ENCODE data around the gene SPATA32. TPM values are rescaled to one million over a fixed set of nuclear protein-coding genes. Genes with fewer than 3 reads are reported as not detected.

The SPATA32 gene
- total and polyA plus RNA-seq, 12 donors: 0.06 to 0.11 TPM; not detected in 10

GRCh38 chr17:45223539-45224528, 38.1 kb downstream of the SPATA32 start:
- 74 to 81% (median 77%) methylated on average over 5 to 12 of the region's 12 CpGs for WGBS, 4 donors
- Histone ChIP-seq H3K27me3 (no peaks in the 10 kb centered on the region), H3K4me1 (replicated peaks in 1 of 2) (peaks cover 0 to 15% of the 10 kb centered on the region in 2 donors), H3K27ac (peak overlapping the region in 1 of 5 donors; percentile 44), H3K9me3 (replicated peaks in 1 of 3) (no peaks in the 10 kb centered on the region), H3K4me3 (no peak overlapping the region), H3K36me3 (replicated peaks in 1 of 2) (no peaks in the 10 kb centered on the region)
- TF ChIP-seq POLR2A (IDR thresholded peaks at IDR 0.05) (no peak), CTCF (IDR thresholded peaks at IDR 0.05) (no peak)
- DNase-seq: peak in 1 of 7 donors; percentile 23
- intact Hi-C loops (cut with DNase I): loop anchor here in 1 of 2 donors (5.0 to 10.0 kb wide), 2 partner anchors 163 to 611 kb away; no protein-coding TSS in a partner anchor

- Histone ChIP-seq H3K36me3 (replicated peaks in 1 of 2) (no peaks in the 10 kb centered on the region), H3K27ac (peak overlapping the region in 1 of 5 donors; percentile 44), H3K4me1 (replicated peaks in 1 of 2) (peaks cover 0 to 14% of the 10 kb centered on the region in 2 donors), H3K9me3 (replicated peaks in 1 of 3) (no peaks in the 10 kb centered on the region), H3K27me3 (no peaks in the 10 kb centered on the region), H3K4me3 (peak overlapping the region in 1 of 4 donors; percentile 79)
- TF ChIP-seq POLR2A (IDR thresholded peaks at IDR 0.05) (no peak), CTCF (IDR thresholded peaks at IDR 0.05) (no peak)
- intact Hi-C loops (cut with DNase I): loop anchor here in 1 of 2 donors (5.0 to 10.0 kb wide), 2 partner anchors 164 to 612 kb away; no protein-coding TSS in a partner anchor
- WGBS, 4 donors: 57 to 71% (median 68%) methylated on average over 4 to 8 of the region's 8 CpGs
- peak in 1 of 7 donors; percentile 19 for DNase-seq
Observed at GRCh38 chr17:45222996-45223538, 38.8 kb downstream of the SPATA32 start.

DNA sequence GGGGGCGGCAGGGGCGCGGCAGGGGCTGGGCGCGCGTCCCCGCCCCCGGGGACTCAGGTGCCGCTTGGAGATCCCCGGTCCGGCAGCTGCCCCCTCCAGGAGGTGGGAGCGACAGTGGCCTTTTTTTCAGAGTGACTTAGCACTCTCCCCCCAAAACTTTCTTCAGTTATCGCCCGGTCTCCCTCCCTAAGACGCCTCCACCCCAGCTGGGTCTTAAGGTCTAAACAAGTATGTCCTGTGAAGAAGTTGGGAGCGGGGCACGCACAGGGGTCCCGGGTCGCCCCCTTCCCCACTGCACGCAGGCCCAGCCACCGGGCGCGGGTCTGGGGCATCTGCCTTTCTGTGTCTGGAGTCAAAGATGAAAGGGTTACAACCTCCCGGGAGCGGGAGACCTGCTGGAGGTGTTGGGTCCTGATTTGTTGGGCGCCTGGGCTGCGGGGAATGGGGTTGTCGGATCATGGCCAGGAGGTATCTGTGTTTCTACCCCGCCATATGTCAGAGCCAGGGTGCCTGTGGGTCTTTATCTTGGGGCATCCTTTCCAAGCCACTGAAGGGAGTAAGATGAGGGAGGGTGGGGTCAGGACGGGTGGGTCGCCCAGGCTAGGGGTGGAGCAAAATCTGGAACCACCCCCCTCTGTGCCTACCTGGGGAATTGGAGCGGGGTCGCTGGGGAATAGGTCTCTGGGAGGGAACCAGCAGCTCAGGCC, 39.5 kb downstream of the SPATA32 start:
- intact Hi-C loops (cut with DNase I): loop anchor here in 1 of 2 donors (5.0 to 10.0 kb wide), 2 partner anchors 165 to 612 kb away; no protein-coding TSS in a partner anchor
- no peaks in the 10 kb centered on the region for H3K27me3 ChIP-seq
- H3K36me3 ChIP-seq (replicated peaks in 1 of 2): no peaks in the 10 kb centered on the region
- no peak for DNase-seq
- TF ChIP-seq CTCF (IDR thresholded peaks at IDR 0.05) (no peak), POLR2A (IDR thresholded peaks at IDR 0.05) (no peak)
- peaks cover 0 to 8% of the 10 kb centered on the region in 2 donors for H3K4me1 ChIP-seq (replicated peaks in 1 of 2)
- no peaks in the 10 kb centered on the region for H3K9me3 ChIP-seq (replicated peaks in 1 of 3)
- H3K27ac ChIP-seq: peak overlapping the region in 1 of 5 donors; percentile 44
- WGBS, 4 donors: 23 to 38% (median 32%) methylated on average over 17 to 33 of the region's 33 CpGs
- peak overlapping the region in 1 of 4 donors; percentile 79 for H3K4me3 ChIP-seq
